ENCODE measurements around the gene FUT9. TPM values are rescaled to one million over a fixed set of nuclear protein-coding genes. Genes with fewer than 3 reads are reported as not detected.

The FUT9 gene
- total RNA-seq, 2 donors from 2014 or later: not detected

DNA sequence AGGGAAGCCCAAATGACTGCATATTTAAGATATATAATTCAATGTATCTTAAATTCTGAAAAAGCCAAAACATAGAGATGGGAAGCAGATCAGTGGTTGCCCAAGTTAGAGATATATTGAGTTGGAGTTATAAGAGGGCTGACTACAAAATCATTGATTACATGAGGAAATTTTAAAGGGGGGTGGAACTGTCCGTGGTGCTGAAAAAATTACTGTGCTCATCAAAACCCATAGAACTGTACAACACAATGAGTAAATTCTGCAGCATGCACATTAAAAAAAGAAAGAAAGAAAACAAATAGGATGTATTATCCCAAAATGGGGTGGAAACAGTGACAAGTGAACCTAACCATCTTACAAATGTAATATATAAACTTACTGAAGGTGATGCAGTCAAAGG lies 100.9 kb downstream of the FUT9 start:
- TF ChIP-seq CTCF (IDR thresholded peaks at IDR 0.05): no peak
- no peak overlapping the region for H3K4me3 ChIP-seq
- no peaks in the 10 kb centered on the region for H3K36me3 ChIP-seq
- no peak for DNase-seq
- intact Hi-C loops (cut with DNase I): no loop called here
- no peaks in the 10 kb centered on the region for H3K27me3 ChIP-seq
- H3K4me1 ChIP-seq: no peaks in the 10 kb centered on the region
- no peaks in the 10 kb centered on the region for H3K9me3 ChIP-seq
- H3K27ac ChIP-seq: no peak overlapping the region
- no peak overlapping the region for H3K9ac ChIP-seq (ENCODE audit: low read depth in 2 of 2, low read length in 2 of 2)

DNA sequence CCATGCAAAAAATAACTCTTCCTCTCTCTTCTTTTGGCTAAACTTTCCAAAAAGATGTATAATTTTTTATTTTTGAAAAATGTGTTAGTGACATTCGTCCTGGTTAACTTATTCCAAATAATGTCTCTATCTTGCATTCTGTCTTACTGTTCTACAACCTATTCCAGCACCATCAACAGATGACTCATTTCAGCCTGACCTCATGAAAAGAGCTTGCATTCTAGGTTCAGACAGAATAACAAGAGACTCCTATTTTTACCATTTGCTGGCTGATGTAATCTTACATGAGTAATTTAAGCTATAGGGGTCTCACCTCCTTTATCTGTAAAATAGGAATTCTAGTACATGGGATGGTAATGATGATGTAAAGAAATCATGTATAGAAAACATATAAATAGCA lies 109.0 kb downstream of the FUT9 start:
- intact Hi-C loops (cut with DNase I): no loop called here
- Histone ChIP-seq H3K27ac (no peak overlapping the region), H3K36me3 (no peaks in the 10 kb centered on the region), H3K4me1 (no peaks in the 10 kb centered on the region), H3K9me3 (no peaks in the 10 kb centered on the region), H3K9ac (ENCODE audit: low read depth in 2 of 2, low read length in 2 of 2) (no peak overlapping the region), H3K4me3 (no peak overlapping the region), H3K27me3 (no peaks in the 10 kb centered on the region)
- no peak for DNase-seq
- no peak for TF ChIP-seq CTCF (IDR thresholded peaks at IDR 0.05)

GRCh38 chr6:96138406-96138805 lies 122.6 kb downstream of the FUT9 start:
- H3K27ac ChIP-seq: no peak overlapping the region
- H3K27me3 ChIP-seq: no peaks in the 10 kb centered on the region
- no peak overlapping the region for H3K9ac ChIP-seq (ENCODE audit: low read depth in 2 of 2, low read length in 2 of 2)
- no peak for DNase-seq
- no peak overlapping the region for H3K4me3 ChIP-seq
- no peaks in the 10 kb centered on the region for H3K36me3 ChIP-seq
- TF ChIP-seq CTCF (IDR thresholded peaks at IDR 0.05): no peak
- H3K4me1 ChIP-seq: no peaks in the 10 kb centered on the region
- H3K9me3 ChIP-seq: no peaks in the 10 kb centered on the region
- intact Hi-C loops (cut with DNase I): no loop called here

GRCh38 chr6:96142142-96142541 lies 126.4 kb downstream of the FUT9 start:
- H3K27me3 ChIP-seq: no peaks in the 10 kb centered on the region
- H3K9ac ChIP-seq (ENCODE audit: low read depth in 2 of 2, low read length in 2 of 2): no peak overlapping the region
- DNase-seq: no peak
- intact Hi-C loops (cut with DNase I): no loop called here
- no peaks in the 10 kb centered on the region for H3K9me3 ChIP-seq
- no peak for TF ChIP-seq CTCF (IDR thresholded peaks at IDR 0.05)
- no peaks in the 10 kb centered on the region for H3K4me1 ChIP-seq
- no peak overlapping the region for H3K4me3 ChIP-seq
- no peaks in the 10 kb centered on the region for H3K36me3 ChIP-seq
- no peak overlapping the region for H3K27ac ChIP-seq

DNA sequence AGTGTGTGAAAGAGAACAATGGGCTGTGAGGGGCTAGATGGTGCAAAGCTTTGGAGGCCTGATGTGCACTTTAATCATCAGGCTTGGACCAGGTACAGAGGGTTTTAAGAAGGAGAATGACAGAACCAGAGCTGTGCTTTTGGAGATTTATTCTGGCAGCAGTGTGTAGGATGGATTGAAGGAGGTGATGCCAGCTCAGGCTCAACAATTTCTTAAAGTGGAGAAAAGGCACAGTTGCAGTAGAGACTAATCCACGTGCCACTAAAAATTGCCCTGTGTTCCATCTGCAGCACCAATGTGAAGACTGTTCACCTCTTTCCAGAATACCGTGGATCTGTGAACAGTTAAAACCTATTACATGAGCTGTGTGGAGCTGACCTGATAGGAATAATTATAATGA lies 134.7 kb downstream of the FUT9 start:
- H3K9ac ChIP-seq (ENCODE audit: low read depth in 2 of 2, low read length in 2 of 2): no peak overlapping the region
- H3K4me1 ChIP-seq: no peaks in the 10 kb centered on the region
- no peaks in the 10 kb centered on the region for H3K27me3 ChIP-seq
- no peaks in the 10 kb centered on the region for H3K9me3 ChIP-seq
- no peak for TF ChIP-seq CTCF (IDR thresholded peaks at IDR 0.05)
- H3K4me3 ChIP-seq: no peak overlapping the region
- DNase-seq: no peak
- intact Hi-C loops (cut with DNase I): no loop called here
- H3K36me3 ChIP-seq: no peaks in the 10 kb centered on the region
- H3K27ac ChIP-seq: no peak overlapping the region

DNA sequence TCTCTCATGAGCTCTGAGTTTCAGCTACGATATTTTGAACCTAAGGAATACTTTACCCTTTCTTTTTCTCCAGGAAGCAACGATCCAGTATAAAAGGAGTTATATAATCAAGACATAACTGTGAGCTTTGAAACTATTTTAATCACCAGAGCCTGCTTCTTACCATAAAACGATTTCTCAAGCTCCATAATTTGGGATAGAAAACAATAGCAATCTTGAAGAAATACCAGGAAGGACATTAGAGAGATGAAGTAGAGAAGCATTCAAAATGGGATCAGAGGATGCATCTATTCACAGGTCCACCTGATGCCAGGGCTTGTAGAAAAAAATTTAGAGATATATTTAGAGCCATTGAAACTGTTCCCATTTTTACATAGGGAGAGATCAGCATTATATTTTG lies 135.9 kb downstream of the FUT9 start:
- no peaks in the 10 kb centered on the region for H3K4me1 ChIP-seq
- H3K27me3 ChIP-seq: no peaks in the 10 kb centered on the region
- H3K9me3 ChIP-seq: no peaks in the 10 kb centered on the region
- H3K4me3 ChIP-seq: no peak overlapping the region
- no peak overlapping the region for H3K9ac ChIP-seq (ENCODE audit: low read depth in 2 of 2, low read length in 2 of 2)
- no peak for DNase-seq
- no peak overlapping the region for H3K27ac ChIP-seq
- intact Hi-C loops (cut with DNase I): no loop called here
- no peak for TF ChIP-seq CTCF (IDR thresholded peaks at IDR 0.05)
- H3K36me3 ChIP-seq: no peaks in the 10 kb centered on the region
